Measurements from ENCODE around the gene CARD11. TPM values are rescaled to one million over a fixed set of nuclear protein-coding genes. Genes with fewer than 3 reads are reported as not detected.

Gene CARD11
- total RNA-seq, 4 donors from 2014 or later, result 0.96 to 47.5 (median 6.6) TPM

DNA sequence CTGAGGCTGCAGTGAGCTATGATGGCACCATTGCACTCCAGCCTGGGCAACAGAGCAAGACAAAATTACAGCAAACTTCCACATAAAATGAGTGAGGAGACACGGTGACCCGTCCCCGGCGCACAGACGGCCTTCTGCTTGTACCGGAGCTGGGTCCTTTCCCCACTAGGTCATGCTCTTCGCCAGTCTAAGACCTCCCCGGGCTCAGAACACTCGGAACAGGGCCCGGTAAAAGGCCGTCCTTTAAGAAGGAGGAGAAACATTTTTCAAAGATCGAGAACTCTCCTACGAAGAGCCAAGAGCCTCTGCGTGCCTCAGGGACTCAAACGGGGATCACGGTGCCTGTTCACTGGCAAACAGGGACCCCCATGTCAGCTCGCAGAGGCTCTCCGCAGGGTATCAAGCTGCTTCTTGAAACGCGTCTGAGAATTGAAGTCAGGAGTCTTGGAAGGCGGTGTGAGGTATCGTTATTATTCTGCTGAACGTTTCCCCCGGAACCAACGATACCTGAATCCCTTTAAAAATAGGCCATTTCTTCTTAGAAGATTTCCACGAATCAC lies 9.0 kb downstream of the CARD11 start:
- Histone ChIP-seq H3K27me3 (no peaks in the 10 kb centered on the region), H3K9me3 (no peaks in the 10 kb centered on the region), H3K4me1 (no peaks in the 10 kb centered on the region), H3K36me3 (no peaks in the 10 kb centered on the region), H3K27ac (no peak overlapping the region), H3K4me3 (no peak overlapping the region)
- in situ Hi-C loops (cut with MboI; ENCODE audit: low pct_ligation_motif_present in 1 of 4, low pct_unique_long_range_greater_than_20kb in 1 of 4, low sequenced_read_pairs in 3 of 4) (no loop called here), intact Hi-C loops (cut with DNase I; ENCODE audit: low total_unique reads) (no loop called here)
- 94% methylated on average over 26 of the region's 26 CpGs; no CpG with 5 or more reads in 1 of the 2 donors for WGBS, 2 donors (ENCODE audit: low coverage in 1 of 2)
- no peak for DNase-seq
- no peak for TF ChIP-seq EP300 (IDR thresholded peaks at IDR 0.05; ENCODE audit: low read depth)
- no peak for TF ChIP-seq POLR2A (IDR thresholded peaks at IDR 0.05)
- TF ChIP-seq, protein P1, sequence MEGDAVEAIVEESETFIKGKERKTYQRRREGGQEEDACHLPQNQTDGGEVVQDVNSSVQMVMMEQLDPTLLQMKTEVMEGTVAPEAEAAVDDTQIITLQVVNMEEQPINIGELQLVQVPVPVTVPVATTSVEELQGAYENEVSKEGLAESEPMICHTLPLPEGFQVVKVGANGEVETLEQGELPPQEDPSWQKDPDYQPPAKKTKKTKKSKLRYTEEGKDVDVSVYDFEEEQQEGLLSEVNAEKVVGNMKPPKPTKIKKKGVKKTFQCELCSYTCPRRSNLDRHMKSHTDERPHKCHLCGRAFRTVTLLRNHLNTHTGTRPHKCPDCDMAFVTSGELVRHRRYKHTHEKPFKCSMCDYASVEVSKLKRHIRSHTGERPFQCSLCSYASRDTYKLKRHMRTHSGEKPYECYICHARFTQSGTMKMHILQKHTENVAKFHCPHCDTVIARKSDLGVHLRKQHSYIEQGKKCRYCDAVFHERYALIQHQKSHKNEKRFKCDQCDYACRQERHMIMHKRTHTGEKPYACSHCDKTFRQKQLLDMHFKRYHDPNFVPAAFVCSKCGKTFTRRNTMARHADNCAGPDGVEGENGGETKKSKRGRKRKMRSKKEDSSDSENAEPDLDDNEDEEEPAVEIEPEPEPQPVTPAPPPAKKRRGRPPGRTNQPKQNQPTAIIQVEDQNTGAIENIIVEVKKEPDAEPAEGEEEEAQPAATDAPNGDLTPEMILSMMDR (IDR thresholded peaks at IDR 0.05), result no peak

DNA sequence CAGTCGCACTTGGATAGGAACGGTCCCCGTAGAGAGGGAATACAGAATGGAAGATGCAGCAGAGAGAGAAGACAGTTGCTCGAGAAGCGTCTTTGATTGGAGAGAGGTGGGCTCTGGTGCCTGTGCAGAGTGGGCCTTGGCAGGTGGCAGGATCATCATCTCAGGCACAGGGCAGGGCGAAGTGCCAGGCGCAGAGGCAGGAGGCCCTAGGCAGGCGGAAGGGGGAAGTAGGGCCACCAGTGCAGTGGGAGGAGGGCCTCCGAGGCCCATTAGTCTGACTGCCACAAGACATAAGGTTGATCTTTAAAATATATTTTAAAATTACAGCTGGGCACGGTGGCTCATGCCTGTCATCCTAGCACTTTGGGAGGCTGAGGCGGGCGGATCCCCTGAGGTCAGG lies 10.1 kb downstream of the CARD11 start:
- Histone ChIP-seq H3K4me1 (peaks cover 0 to 3% (median under 1%) of the 10 kb centered on the region in 4 donors), H3K9me3 (no peaks in the 10 kb centered on the region), H3K4me3 (no peak overlapping the region), H3K27me3 (no peaks in the 10 kb centered on the region), H3K36me3 (no peaks in the 10 kb centered on the region), H3K27ac (no peak overlapping the region)
- intact Hi-C loops (cut with DNase I; ENCODE audit: low total_unique reads), result no loop called here
- DNase-seq, result no peak
- in situ Hi-C loops (cut with MboI; ENCODE audit: low pct_ligation_motif_present in 1 of 4, low pct_unique_long_range_greater_than_20kb in 1 of 4, low sequenced_read_pairs in 3 of 4), result no loop called here
- no peak for TF ChIP-seq POLR2AphosphoS5 (IDR thresholded peaks at IDR 0.05)
- no peak for TF ChIP-seq EP300 (IDR thresholded peaks at IDR 0.05; ENCODE audit: low read depth)
- TF ChIP-seq, protein P1 (IDR thresholded peaks at IDR 0.05), result no peak
- TF ChIP-seq POLR2A (IDR thresholded peaks at IDR 0.05), result no peak
- 52 to 61% methylated on average over 8 to 12 of the region's 12 CpGs for WGBS, 2 donors (ENCODE audit: low coverage in 1 of 2)

DNA sequence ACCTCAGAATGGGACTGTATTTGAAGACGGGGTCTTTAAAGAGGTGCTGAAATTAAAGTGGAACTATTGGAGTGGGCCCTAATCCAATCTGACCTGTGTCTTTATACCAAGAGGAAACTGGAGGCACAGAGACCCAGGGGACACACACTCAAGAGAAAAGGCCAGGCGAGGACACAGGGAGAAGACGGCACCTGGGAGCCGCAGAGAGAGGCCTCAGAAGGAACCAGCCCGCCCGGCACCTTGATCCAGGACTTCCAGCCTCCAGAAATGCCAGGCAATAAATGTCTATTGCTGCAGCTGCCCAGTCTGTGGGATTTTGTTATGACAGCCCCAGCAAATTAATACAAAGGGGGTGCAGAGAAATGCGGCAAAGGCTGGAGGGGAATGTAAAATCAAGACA lies 10.5 kb downstream of the CARD11 start:
- DNase-seq, result no peak
- Histone ChIP-seq H3K36me3 (no peaks in the 10 kb centered on the region), H3K9me3 (no peaks in the 10 kb centered on the region), H3K4me3 (no peak overlapping the region), H3K4me1 (peaks cover 0 to 4% (median 2%) of the 10 kb centered on the region in 4 donors), H3K27me3 (no peaks in the 10 kb centered on the region), H3K27ac (no peak overlapping the region)
- 44 to 60% methylated on average over 1 to 7 of the region's 7 CpGs for WGBS, 2 donors (ENCODE audit: low coverage in 1 of 2)
- in situ Hi-C loops (cut with MboI; ENCODE audit: low pct_ligation_motif_present in 1 of 4, low pct_unique_long_range_greater_than_20kb in 1 of 4, low sequenced_read_pairs in 3 of 4), result no loop called here
- no peak for TF ChIP-seq EP300 (IDR thresholded peaks at IDR 0.05; ENCODE audit: low read depth)
- TF ChIP-seq, protein P1 (IDR thresholded peaks at IDR 0.05), result no peak
- no peak for TF ChIP-seq POLR2A (IDR thresholded peaks at IDR 0.05)
- TF ChIP-seq POLR2AphosphoS5 (IDR thresholded peaks at IDR 0.05), result no peak
- intact Hi-C loops (cut with DNase I; ENCODE audit: low total_unique reads), result no loop called here

DNA sequence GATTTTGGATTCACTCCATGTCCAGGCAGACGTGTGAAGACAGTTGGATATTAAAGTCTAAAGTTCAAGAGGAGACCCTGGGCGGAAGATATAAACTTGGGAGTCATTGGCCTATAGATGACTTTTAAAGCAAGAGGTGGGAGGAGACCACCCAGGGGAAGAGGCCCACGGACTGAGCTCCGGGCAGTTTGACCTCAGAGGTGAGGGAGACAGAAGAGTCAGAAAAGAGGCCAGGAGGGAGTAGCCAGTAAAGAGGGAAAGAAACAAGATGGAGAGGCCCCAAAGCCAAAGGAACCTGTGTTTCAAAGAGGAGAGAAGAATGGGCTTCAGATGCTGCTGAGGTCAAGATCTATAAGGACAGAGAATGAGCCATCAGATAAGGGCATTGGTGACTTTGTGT lies 11.4 kb downstream of the CARD11 start:
- WGBS, 2 donors (ENCODE audit: low coverage in 1 of 2), result 76 to 80% methylated on average over 4 of the region's 4 CpGs
- intact Hi-C loops (cut with DNase I; ENCODE audit: low total_unique reads), result no loop called here
- H3K9me3 ChIP-seq, result no peaks in the 10 kb centered on the region
- peaks cover 7% of the 10 kb centered on the region for H3K27me3 ChIP-seq
- no peak overlapping the region for H3K27ac ChIP-seq
- no peak overlapping the region for H3K4me3 ChIP-seq
- peaks cover 0 to 7% (median 2%) of the 10 kb centered on the region in 4 donors for H3K4me1 ChIP-seq
- DNase-seq, result no peak
- H3K36me3 ChIP-seq, result no peaks in the 10 kb centered on the region
- TF ChIP-seq POLR2A (IDR thresholded peaks at IDR 0.05) (no peak), EP300 (IDR thresholded peaks at IDR 0.05; ENCODE audit: low read depth) (no peak), POLR2AphosphoS5 (IDR thresholded peaks at IDR 0.05) (no peak)
- TF ChIP-seq, protein P1 (IDR thresholded peaks at IDR 0.05), result no peak
- in situ Hi-C loops (cut with MboI; ENCODE audit: low pct_ligation_motif_present in 1 of 4, low pct_unique_long_range_greater_than_20kb in 1 of 4, low sequenced_read_pairs in 3 of 4), result no loop called here
